M059J (cell line): ENCODE data around the gene GALNT2. TPM values are rescaled to one million over a fixed set of nuclear protein-coding genes. Genes with fewer than 3 reads are reported as not detected.
A peak's percentile ranks its signal among the peaks of the same experiment; 100 is the strongest.

ENCODE experiments used
- DNase-seq: peaks from one replicate; pipeline ENCODE4 v3.0.0-alpha.2; 2012; ENCODE audit warnings: low read depth
- total RNA-seq: library from RNA; depleted of rRNA; stranded (reverse); fragments of >200 nt; shearing (Covaris generic); gene quantifications from 2 replicates; pipeline ENCODE4 v1.2.3, GENCODE V29; 2014

Gene GALNT2
- total RNA-seq, 1 experiment from 2014 or later, result 65.1 TPM

DNA sequence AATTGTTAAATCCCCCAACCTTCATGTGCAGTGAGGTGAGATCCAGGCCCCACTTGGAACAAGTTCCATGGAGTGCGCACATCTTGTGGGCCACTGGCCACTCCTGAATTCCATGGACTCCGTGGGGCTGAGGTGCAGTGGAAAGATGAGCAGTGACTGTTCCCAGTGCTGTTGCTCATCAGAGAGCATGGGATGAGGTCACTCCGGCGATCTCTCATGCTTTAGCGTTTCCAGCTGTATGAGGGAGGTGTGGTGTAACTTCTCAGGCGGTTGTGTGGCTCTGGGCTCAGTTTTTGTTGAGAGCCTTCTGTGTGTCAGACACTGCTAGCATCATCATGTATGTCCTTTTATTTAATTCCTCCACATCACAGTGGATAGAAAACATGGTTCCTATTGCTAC is 96.2 kb downstream of the GALNT2 start:
- no peak for DNase-seq

- DNase-seq, result no peak
These were observed 96.7 kb downstream of the GALNT2 start for GRCh38 chr1:230163719-230164118.

DNA sequence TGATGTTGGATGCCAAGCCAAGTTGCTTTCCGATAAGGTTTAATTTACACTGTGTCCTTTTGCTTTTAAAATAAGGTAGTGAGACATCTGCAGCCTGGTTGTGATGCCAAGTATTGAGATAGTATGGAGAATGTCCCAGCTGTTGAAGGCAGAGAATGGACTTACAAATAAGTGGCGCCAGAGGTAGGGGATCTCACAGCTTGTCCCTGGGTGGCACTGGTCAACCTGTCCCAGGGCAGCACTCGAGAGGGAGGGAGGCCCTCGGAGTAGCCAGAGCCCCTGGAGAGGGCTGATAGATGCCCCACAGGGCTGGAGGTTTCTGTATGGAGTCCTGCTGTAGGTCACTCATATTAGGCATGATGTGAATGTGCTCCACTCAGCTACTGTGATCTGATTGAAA is 98.5 kb downstream of the GALNT2 start:
- no peak for DNase-seq

DNA sequence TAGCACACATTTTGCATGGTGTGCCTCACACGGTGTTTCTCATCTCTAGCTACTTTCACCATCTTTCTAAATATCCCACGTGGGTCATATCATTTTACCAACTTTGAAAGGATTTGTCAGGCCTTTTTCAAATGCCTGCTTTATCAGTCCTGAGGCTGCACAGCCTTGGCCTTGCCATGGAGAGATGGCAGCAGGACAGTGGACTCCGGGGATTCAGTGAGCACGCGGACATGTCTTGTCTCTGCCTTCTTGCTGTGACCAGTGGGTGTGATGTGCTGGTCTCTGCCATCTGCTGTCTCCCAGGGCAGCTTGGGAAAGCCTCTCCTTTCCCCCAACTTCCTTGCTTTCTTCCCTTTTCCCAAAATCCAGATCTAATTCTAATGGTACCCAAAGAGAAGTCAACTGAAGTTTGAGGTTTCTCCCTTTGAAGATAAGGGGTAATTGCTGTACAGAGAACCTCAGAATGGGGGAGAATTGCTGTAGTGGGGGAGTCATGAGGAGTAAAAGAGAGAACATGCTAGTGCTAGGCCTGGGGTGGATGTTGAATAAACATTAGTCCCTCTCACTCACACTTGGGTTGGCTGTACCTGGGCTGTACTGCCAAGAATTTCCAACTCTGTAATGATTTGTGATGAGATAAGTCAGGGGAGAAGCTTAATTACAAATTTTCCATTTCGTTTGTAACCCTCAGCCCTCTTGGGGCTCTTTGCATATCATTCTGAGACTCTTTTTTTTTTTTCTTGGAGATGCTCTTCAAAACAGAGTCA is 99.5 kb downstream of the GALNT2 start:
- DNase-seq, result no peak

- peak; percentile 47 for DNase-seq
These were observed 100.4 kb downstream of the GALNT2 start for GRCh38 chr1:230167419-230167852.

DNA sequence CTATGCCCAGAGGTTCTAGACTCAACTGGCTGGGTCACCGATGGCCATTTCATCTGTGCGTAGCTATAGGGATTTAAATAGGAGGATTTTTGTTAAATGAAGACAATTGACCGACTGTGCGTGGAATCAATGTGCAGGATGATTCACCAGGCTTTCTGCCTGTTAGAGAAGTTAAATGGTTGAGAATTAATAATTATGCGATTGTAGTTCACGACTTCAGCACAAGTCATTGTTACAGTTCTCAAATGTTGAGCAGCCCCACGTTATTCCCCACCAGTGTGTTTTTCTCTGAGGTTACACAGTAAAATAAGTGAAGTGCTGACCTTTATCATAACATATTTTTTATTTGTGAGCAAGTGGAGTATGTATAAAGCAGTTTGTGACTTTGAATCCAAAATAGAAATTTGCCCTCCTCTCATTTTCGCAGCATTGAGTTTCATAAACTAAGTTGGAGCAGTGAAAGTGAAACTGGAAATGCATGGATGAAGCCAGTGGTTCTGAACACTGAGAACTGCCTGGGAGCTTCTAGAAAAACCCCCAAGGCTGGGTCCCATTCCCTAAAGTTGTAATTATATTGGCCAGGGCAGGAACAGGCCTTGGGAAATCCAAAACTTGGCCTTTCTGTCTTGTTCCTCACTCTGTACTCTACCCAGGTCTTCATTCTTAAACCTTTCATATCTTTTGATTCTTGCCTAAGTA is 102.6 kb downstream of the GALNT2 start:
- peak; percentile 15 for DNase-seq

DNA sequence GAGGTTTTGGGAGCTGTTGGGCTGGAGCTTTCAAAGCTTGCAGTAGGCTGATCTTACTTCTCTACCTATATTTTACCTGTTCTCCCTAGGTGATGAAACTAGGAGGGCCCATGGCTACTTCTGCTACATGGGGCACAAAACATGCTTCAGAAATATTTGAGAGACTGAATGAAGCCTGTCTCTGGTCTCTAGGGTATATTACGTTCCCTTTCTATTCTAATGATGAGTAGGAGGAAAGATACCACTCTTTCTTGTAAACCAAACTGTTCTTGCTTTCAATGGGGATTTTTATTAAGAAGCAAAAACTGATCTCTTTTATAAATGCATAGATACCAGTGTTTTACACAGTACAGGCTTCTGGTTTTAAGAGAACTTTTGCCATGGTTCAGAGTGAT is 103.1 kb downstream of the GALNT2 start:
- no peak for DNase-seq

DNA sequence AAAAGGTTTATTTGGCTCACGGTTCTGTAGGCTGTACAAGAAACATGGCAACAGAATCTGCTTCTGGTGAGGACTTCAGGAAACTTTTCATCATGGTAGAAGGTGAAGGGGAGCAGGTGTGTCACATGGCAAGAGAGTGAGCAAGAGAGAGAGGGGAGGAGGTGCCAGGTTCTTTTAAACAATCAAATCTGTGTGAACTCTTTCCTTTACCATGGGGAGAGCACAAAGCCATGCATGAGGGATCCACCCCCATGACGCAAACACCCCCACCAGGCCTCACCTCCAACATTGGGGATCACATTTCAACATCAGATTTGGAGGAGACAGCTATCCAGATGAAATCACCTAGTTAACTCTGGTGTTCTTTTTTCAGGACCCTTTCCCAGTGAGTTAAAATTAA is 103.6 kb downstream of the GALNT2 start:
- no peak for DNase-seq

DNA sequence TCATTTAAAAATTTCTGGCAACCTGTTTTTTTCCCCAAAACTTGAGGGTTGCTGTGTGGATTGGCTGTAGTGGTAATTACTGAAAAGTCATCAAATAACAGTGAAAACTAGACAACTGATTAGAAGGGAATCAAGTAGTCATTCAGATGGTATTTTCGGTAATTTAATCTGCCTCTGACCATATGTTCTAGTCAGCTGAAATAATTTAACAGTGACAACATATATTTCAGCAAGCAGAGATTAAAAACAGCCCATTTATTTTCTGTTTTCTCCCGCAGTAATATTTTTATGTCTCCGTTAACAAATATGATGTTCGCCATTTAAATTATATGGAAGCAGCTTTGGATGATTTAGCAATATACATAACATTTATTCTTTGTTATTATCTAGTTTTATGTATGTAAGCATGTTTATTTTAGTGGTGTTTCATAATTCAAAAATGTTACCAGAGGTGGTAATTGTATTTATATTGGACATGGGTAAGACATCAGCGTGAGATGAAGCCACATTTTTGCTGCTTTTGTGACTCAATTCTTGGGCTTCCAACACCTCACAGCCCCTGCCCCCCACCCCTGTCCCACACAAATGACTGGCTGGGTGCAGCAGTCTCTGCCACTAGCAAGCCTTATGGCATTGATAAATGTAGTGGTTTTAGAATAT is 104.4 kb downstream of the GALNT2 start:
- no peak for DNase-seq

- DNase-seq, result no peak
These were observed 105.0 kb downstream of the GALNT2 start for GRCh38 chr1:230172016-230172537.

- no peak for DNase-seq
These were observed 106.3 kb downstream of the GALNT2 start for GRCh38 chr1:230173187-230173975.

- DNase-seq, result no peak
These were observed 107.0 kb downstream of the GALNT2 start for GRCh38 chr1:230174041-230174440.

DNA sequence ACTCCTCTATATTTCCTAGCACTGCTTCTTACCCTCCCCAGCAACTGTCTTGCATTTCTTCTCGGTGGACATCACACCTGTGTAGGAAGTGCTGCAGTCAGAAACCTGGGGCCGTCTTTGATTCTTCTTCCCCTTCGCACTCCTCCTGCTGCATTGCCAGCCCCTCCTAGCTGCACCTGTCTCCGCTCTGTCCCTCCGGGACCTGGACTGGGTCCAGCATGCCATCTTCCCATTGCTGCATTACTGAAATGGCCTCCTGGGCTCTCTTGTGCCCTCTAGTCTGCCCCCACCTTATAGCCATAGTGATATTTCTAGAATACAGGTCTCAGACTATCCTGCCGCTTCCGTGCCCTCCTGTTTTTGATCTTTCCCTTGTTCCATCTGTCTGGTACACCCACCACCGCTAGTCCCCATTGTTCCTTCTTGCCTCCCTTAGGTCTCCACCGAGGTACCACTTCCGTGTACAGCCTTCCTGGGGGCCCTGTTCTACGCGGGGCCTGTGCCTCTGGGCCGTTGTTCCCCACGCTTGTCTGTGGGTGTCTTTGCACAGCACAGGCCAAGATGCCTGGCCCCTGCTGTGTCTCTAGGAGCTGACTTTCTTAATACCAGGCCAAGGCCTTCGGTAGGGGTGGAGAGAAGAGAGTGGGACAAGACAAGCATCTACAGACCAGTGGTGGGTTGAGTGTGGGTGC is 107.6 kb downstream of the GALNT2 start:
- no peak for DNase-seq

GRCh38 chr1:230175163-230175747 is 108.2 kb downstream of the GALNT2 start:
- DNase-seq, result no peak

DNA sequence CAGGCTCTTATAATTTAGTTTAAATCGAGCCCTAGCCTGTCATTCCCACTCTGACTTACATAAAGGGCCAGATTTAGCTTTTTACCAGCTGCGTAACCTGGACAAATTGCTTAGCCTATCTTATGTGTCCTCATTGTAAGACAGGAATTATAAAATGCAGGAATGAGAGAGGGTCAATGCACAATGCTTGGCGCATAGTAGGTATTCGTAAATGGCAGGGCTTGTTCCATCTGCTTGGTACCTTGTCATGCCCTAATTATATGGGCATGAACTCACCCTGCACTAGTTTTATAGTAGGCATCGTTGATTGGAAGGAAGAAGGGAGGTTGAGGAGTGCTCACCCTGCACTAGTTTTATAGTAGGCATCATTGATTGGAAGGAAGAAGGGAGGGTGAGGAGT is 108.8 kb downstream of the GALNT2 start:
- DNase-seq, result no peak

GRCh38 chr1:230176326-230176725 is 109.3 kb downstream of the GALNT2 start:
- DNase-seq, result no peak

DNA sequence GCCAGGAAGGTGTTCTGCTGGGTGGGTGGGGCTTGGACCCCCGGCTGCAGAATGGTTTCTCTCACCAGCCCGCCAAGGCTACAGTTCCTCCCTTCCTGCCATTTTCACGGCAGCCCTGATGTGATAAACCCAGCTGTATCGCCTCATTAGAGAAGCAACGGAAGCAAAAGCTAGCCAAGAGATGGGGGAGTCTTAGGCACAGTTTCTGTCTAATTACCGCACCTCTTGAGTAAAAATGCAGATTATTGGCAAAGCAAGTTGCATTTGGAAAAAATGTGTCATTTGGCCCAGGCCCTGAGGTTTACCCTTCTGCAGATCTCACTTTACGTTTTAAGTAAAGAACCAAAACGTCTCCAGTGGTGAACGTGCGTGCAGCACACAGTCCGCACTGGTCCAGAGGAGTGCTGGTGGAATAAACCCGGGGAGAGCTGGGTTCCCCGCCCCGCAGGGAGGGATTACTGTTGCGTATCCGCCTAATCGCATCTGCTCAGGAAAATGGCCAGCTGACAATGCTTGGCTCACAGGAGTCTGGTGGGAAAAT is 109.9 kb downstream of the GALNT2 start:
- no peak for DNase-seq

GRCh38 chr1:230179249-230179648 is 112.2 kb downstream of the GALNT2 start:
- DNase-seq, result no peak

DNA sequence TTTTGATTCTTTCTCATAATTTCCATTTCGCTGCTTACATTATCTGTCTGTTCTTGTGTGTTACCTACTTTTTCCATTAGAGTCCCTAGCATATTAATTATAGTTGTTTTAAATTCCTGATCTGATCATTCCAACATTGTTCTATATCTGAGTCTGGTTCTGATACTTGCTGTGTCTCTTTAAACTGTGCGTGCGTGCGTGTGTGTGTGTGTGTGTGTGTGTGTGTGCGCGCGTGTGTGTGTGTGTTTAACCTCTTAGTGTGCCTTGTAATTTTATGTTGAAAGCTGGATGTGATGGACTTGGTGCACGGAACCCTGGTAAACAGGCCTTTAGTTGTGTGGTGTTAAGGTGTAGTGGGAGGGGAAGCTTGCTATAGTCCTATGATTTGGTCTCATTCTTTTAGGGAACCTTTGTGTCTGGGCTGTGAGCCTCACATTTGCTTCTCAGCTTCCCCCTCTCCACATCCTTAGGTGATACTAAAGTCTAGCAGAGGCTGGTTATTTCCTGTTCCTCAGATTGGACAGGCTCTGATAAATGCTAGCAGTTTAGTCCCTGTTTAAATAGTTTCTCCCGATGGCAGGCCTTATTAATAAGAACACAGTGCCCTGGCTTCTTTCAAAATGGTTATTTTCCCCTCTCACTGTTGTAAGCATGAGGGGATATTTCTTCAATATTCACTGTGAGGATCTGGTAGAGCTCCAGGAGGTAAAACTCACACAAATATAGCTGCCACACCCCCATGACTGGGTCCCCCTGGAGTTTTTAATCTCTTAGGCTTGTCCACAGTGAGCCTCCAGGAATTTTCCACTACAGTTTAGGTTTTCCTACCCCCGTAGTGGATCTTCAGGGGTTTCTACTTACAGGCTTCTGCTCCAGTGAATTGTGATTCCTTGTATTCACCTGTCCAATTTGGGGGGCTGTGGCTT is 118.3 kb downstream of the GALNT2 start:
- peak; percentile 9 for DNase-seq
